Right cardiac atrium (tissue), 5 donors: ENCODE measurements around the gene CPAMD8. TPM values are rescaled to one million over a fixed set of nuclear protein-coding genes. Genes with fewer than 3 reads are reported as not detected.

Experiments used
- ATAC-seq, 2 donors: fragments of 200-7000 bp; cut with Tn5 transposase; one replicate each; pipeline versions ENCODE4 v1.8.0 to v1.9.1; 2020; ENCODE audit warnings: moderate library complexity in 2 of 2, mild to moderate bottlenecking in 1 of 2
- DNase-seq, 3 donors: peaks; one replicate each; pipeline ENCODE4 v3.0.0-alpha.2; 2020
- H3K27ac ChIP-seq: one replicate; pipeline ENCODE4 v1.5.1; 2013; ENCODE audit warnings: mild to moderate bottlenecking, low read length, control low read depth, moderate library complexity
- H3K27me3 ChIP-seq: one replicate; pipeline ENCODE4 v1.6.1; 2013; ENCODE audit not compliant: control insufficient read depth, insufficient read depth
- H3K4me1 ChIP-seq: one replicate; pipeline ENCODE4 v1.6.1; 2013; ENCODE audit warnings: low read length; ENCODE audit not compliant: control insufficient read depth, insufficient read depth
- H3K4me3 ChIP-seq: one replicate; pipeline ENCODE4 v1.5.1; 2013; ENCODE audit warnings: low read length, control low read depth
- H3K9me3 ChIP-seq: one replicate; pipeline ENCODE4 v1.6.1; 2013; ENCODE audit warnings: low read length; ENCODE audit not compliant: control insufficient read depth
- WGBS: extraction: QIAGEN DNeasy Blood & Tissue Kit; methylation state at CpG from one replicate; pipeline ENCODE4 v1.1.7; 2013; 5-methylcytosine and 5-hydroxymethylcytosine counted together
- intact Hi-C, 4 donors: fragments of 100-400 bp; cut with DNase I; formaldehyde crosslinking; loops; one replicate each; pipeline versions ENCODE4 v1.11.0 to v1.14.0; 2022 to 2023
- polyA plus RNA-seq: library from polyadenylated mRNA; stranded (reverse); fragments of 200-250 nt; gene quantifications from one replicate; pipeline ENCODE4 v1.2.3, GENCODE V29; 2013
- total RNA-seq, 4 donors: library from RNA; stranded (reverse); fragmentation: NEBNext Ultra II Directional; extraction: Animal tissue kit (Norgen Biotek cat#: 25700); gene quantifications; one replicate each; pipeline ENCODE4 v1.2.1, GENCODE V29; 2021
- donor health status: healthy with polysubstance abuse.
- donor health status: DM: no; HTN: yes; CAD: no.
- donor health status: DM: no; HTN: no; CAD: no.
- donor health status: DM: no; HTN: yes; CAD: no; lungs with severe emphysema.
- donor health status: DM: yes; HTN: yes; CAD: no.

CPAMD8 gene
- total and polyA plus RNA-seq, 5 donors, result 2.4 to 19.7 (median 9.6) TPM

DNA sequence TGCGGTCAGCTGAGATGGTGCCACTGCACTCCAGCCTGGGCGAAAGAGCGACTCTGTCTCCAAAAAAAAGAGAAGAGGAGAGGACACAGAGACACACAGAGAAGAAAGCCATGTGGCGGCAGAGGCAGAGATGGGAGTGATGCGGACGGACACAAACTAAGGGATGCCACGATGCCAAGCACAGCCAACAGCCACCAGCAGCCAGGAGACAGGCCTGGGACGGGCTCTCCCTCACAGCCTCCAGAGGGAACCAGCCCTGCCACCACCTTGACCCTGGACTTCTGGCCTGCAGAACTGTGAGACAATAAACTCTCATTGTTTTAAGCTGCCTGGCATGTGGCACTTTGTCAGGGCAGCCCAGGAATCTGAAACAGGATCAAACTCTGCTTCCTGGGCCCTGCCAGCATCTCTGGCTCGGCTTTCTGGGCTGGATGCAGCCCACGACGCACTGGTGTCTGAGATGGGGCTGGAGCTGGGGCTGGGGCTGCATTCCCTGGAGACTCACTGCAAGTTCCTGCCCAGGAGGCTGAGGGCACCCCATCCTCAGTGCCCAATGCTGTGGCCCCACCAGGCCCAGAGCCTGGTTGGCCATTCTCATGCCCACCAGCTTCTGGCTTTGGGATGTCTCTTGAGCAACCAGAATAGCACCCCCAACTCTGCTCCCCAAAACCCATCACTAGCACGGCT is 134.8 kb downstream of the CPAMD8 start:
- Histone ChIP-seq H3K27ac (no peak overlapping the region), H3K4me3 (no peak overlapping the region), H3K4me1 (peaks cover 5% of the 10 kb centered on the region), H3K27me3 (no peaks in the 10 kb centered on the region), H3K9me3 (no peaks in the 10 kb centered on the region)
- 88% methylated on average over 12 of the region's 12 CpGs for WGBS
- intact Hi-C loops, result no loop called here
- ATAC-seq (no peak), DNase-seq (peak in 1 of 3 donors; percentile 27)

DNA sequence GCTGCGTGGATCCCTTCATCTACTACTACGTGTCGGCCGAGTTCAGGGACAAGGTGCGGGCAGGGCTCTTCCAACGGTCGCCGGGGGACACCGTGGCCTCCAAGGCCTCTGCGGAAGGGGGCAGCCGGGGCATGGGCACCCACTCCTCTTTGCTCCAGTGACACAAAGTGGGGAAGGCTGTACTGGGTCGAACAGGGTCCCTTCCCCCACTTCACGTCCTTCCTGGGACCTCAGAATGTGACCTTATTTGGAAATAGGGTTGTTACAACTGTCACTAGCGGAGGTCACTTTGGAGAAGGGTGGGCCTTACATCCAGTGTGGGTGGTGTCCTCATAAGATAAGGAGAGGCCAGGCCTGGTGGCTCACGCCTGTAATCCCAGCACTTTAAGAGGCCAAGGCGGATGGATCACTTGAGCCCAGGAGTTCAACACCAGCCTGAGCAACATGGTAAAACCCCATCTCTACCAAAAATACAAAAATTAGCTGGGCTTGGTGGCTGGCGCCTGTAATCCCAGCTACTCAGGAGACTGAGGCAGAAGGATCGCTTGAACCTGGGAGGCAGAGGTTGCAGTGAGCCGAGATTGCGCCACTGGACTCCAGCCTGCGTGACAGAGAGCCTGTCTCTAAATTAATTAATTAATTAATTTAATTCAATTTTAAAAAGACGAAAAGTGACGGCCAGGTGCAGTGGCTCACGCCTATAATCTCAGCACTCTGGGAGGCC is 136.0 kb downstream of the CPAMD8 start:
- Histone ChIP-seq H3K27ac (no peak overlapping the region), H3K27me3 (no peaks in the 10 kb centered on the region), H3K4me1 (peaks cover 5% of the 10 kb centered on the region), H3K4me3 (no peak overlapping the region), H3K9me3 (no peaks in the 10 kb centered on the region)
- ATAC-seq, result no peak
- DNase-seq, result peak in 1 of 3 donors; percentile 4
- intact Hi-C loops, result no loop called here
- 89% methylated on average over 24 of the region's 24 CpGs for WGBS

- intact Hi-C loops, result no loop called here
- Histone ChIP-seq H3K4me1 (peaks cover 5% of the 10 kb centered on the region), H3K9me3 (no peaks in the 10 kb centered on the region), H3K27ac (no peak overlapping the region), H3K4me3 (no peak overlapping the region), H3K27me3 (no peaks in the 10 kb centered on the region)
- 96% methylated on average over 48 of the region's 48 CpGs for WGBS
- ATAC-seq (no peak), DNase-seq (peak in 1 of 3 donors; percentile 47)
Measured at GRCh38 chr19:16889883-16890460, 136.6 kb downstream of the CPAMD8 start.

DNA sequence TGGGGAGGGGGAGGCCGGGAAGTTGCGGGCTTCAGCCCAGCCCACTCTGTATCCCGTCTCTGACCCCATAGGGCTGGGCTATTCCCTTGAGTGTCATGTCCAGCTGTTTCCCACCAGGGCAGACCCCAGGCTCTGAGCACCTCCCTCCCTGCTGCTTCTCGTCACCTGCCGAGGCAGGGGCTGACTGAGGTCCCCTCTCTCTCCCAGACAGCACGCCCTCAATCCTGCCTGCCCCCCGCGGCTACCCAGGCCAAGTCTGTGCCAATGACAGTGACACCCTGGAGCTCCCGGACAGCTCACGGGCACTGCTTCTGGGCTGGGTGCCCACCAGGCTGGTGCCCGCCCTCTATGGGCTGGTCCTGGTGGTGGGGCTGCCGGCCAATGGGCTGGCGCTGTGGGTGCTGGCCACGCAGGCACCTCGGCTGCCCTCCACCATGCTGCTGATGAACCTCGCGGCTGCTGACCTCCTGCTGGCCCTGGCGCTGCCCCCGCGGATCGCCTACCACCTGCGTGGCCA is 137.2 kb downstream of the CPAMD8 start:
- H3K4me1 ChIP-seq, result peaks cover 5% of the 10 kb centered on the region
- H3K4me3 ChIP-seq, result no peak overlapping the region
- H3K27me3 ChIP-seq, result no peaks in the 10 kb centered on the region
- DNase-seq, result peak; percentile 62 to 83 (median 76)
- peak overlapping the region; percentile 4 for H3K27ac ChIP-seq
- intact Hi-C loops, result no loop called here
- no peaks in the 10 kb centered on the region for H3K9me3 ChIP-seq
- ATAC-seq, result peak; percentile 22 to 62
- 52% methylated on average over 22 of the region's 22 CpGs for WGBS

DNA sequence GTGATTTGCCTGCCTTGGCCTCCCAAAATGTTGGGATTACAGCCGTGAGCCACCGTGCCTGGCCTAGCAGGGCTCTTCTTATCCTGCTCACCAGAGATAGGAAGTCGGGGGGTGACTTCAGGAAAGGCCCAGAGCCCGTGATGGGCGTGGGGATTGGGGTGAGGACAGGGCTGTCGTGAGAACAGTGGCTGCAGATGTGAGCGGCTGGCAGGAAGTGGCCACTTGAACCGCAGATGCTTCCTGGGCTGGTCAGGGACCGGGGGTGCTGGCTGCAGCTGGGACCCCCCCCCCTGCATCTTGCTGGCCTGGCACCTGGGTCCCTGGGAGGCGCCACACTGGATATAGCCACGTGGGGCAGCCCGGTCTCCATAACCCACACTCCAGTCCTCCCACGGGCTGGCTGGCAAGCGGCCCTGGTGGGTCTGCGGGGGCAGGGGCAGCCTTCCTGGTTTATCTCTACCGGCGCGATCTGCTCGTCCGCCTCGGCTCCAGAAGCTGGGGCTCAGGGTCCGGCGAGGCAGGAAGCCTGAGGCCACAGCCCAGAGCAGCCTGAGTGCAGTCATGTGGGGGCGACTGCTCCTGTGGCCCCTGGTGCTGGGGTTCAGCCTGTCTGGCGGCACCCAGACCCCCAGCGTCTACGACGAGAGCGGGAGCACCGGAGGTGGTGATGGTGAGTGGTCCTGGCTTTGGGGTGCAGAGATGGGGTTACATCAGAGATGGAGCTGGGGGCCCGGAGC is 137.8 kb downstream of the CPAMD8 start, which contains the start of gene F2RL3:
TSS of gene F2RL3 (plus strand) at position 371 of the 737 bp plus-strand sequence. CDS start at position 562, 191 bp downstream.
- no peaks in the 10 kb centered on the region for H3K9me3 ChIP-seq
- no peaks in the 10 kb centered on the region for H3K27me3 ChIP-seq
- ATAC-seq (peak; percentile 43 to 49), DNase-seq (peak; percentile 69 to 78 (median 74))
- H3K4me3 ChIP-seq, result no peak within 1 kb of the TSS
- 11% methylated on average over 31 of the region's 31 CpGs for WGBS
- peak within 1 kb of the TSS; percentile 13 for H3K27ac ChIP-seq
- intact Hi-C loops, result no loop called here
- peaks cover 5% of the 10 kb centered on the region for H3K4me1 ChIP-seq

- H3K27me3 ChIP-seq, result no peaks in the 10 kb centered on the region
- peak in 1 of 2 donors; percentile 50 for ATAC-seq
- intact Hi-C loops, result no loop called here
- 61% methylated on average over 17 of the region's 17 CpGs for WGBS
- H3K9me3 ChIP-seq, result no peaks in the 10 kb centered on the region
- peaks cover 5% of the 10 kb centered on the region for H3K4me1 ChIP-seq
- H3K4me3 ChIP-seq, result no peak overlapping the region
- peak overlapping the region; percentile 43 for H3K27ac ChIP-seq
- no peak for DNase-seq
Measured at GRCh38 chr19:16887353-16888265, 139.0 kb downstream of the CPAMD8 start.

GRCh38 chr19:16886305-16886880 is 140.2 kb downstream of the CPAMD8 start:
- H3K4me3 ChIP-seq, result no peak overlapping the region
- peak overlapping the region; percentile 5 for H3K27ac ChIP-seq
- intact Hi-C loops, result no loop called here

DNA sequence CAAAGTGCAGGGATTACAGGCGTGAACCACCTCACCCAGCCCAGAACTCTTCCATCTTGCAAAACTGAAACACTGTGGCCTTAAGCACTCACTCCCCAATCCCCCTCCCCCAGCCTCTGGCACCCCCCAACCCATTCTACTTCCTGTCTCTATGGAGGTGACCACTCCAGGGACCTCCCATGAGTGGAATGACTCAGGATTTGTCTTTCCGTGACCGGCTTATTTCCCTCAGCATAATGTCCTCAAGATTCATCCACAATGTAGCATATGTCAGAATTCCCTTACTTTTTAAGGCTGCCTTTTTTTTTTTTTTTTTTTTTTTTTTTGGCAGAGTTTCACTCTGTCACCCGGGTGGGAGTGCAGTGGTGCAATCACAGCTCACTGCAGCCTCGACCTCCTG is 141.4 kb downstream of the CPAMD8 start:
- intact Hi-C loops, result no loop called here
- no peaks in the 10 kb centered on the region for H3K9me3 ChIP-seq
- no peaks in the 10 kb centered on the region for H3K27me3 ChIP-seq
- 49% methylated on average over 5 of the region's 5 CpGs for WGBS
- H3K4me3 ChIP-seq, result no peak overlapping the region
- no peak overlapping the region for H3K27ac ChIP-seq
- DNase-seq, result no peak
- peaks cover 5% of the 10 kb centered on the region for H3K4me1 ChIP-seq
- no peak for ATAC-seq

More at GRCh38 chr19:16886305-16886880, 140.2 kb downstream of the CPAMD8 start:
- ATAC-seq, result peak; percentile 74 to 88
- peak; percentile 86 to 87 (median 87) for DNase-seq
- Histone ChIP-seq H3K4me1 (peaks cover 5% of the 10 kb centered on the region), H3K9me3 (no peaks in the 10 kb centered on the region), H3K27me3 (no peaks in the 10 kb centered on the region)
- 43% methylated on average over 20 of the region's 20 CpGs for WGBS

DNA sequence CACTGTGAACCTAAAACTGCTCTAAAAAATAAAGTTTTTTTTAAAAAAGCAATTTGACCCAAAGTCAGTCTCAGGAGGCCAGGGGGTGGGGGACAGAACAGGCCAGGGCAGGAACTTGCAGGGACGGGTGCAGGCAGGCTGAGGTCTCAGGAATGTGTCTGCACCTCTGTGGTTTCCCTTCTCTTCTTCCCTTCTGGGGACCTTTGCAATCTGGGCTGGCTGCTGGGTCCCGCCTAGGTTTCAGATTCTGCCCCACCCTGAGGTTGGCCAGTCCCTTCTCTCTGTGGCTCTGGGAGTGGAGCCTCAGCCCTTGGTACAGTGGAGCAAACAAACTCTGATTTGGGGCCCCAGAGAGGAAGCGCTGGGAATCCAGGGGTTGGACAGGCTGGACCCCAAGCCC is 143.1 kb downstream of the CPAMD8 start:
- DNase-seq, result no peak

More for the DNA sequence above, 143.1 kb downstream of the CPAMD8 start:
- Histone ChIP-seq H3K4me1 (peaks cover 5% of the 10 kb centered on the region), H3K9me3 (no peaks in the 10 kb centered on the region), H3K27ac (no peak overlapping the region), H3K27me3 (no peaks in the 10 kb centered on the region), H3K4me3 (no peak overlapping the region)
- intact Hi-C loops, result no loop called here
- no peak for ATAC-seq
- 85% methylated on average over 3 of the region's 3 CpGs for WGBS
